H1 (cell line): Measurements from ENCODE around the gene MARCHF2. TPM values are rescaled to one million over a fixed set of nuclear protein-coding genes. Genes with fewer than 3 reads are reported as not detected.

Experiments used
- CTCF ChIA-PET: fragments of 300-600 bp; sonication (Branson Sonifier 250); formaldehyde crosslinking; loops from one replicate; lab custom pipeline; 2021; ENCODE audit not compliant: partially characterized antibody; lab: Charles Lee
- POLR2A ChIA-PET: fragments of 300-600 bp; sonication (Branson Sonifier 250); formaldehyde crosslinking; loops from one replicate; lab custom pipeline; 2021; ENCODE audit warnings: inconsistent platforms; ENCODE audit not compliant: partially characterized antibody; lab: Charles Lee
- DNase-seq, 2 experiments: peaks; one replicate each; pipeline versions ENCODE4 v3.0.0 to v3.0.0-alpha.2; 2010 to 2022; ENCODE audit warnings: low spot score in 2 of 2, low read depth in 1 of 2, mixed read lengths in 1 of 2
- FAIRE-seq: peaks from 2 replicates; lab custom pipeline; 2011; peaks lifted over from hg19 to GRCh38; lab: Jason Lieb, UNC
- H2AFZ ChIP-seq: 2 replicates; pipeline ENCODE4 v1.8.1; 2012; ENCODE audit warnings: low read length, inconsistent platforms
- H2AK5ac ChIP-seq: 2 replicates; pipeline ENCODE4 v1.6.1; 2013; ENCODE audit warnings: low read depth, low read length
- H2BK120ac ChIP-seq: replicated peaks from 2 replicates; pipeline ENCODE3; 2013; ENCODE audit warnings: low read depth, low read length, inconsistent platforms
- H2BK12ac ChIP-seq: 2 replicates; pipeline ENCODE4 v1.6.1; 2013; ENCODE audit warnings: low read depth, low read length
- H2BK15ac ChIP-seq: 2 replicates; pipeline ENCODE4 v1.6.1; 2013; ENCODE audit warnings: low read length
- H2BK20ac ChIP-seq: 2 replicates; pipeline ENCODE4 v1.6.1; 2013; ENCODE audit warnings: low read length
- H2BK5ac ChIP-seq: 2 replicates; pipeline ENCODE4 v1.6.1; 2013; ENCODE audit warnings: low read depth, low read length
- H3K14ac ChIP-seq: 2 replicates; pipeline ENCODE4 v1.6.1; 2013; ENCODE audit warnings: inconsistent platforms; ENCODE audit not compliant: insufficient read length
- H3K18ac ChIP-seq: 2 replicates; pipeline ENCODE4 v1.6.1; 2013; ENCODE audit warnings: low read length; ENCODE audit errors: extremely low read depth
- H3K23ac ChIP-seq: 2 replicates; pipeline ENCODE4 v1.6.1; 2013; ENCODE audit warnings: inconsistent platforms; ENCODE audit not compliant: insufficient read length
- H3K23me2 ChIP-seq: 2 replicates; pipeline ENCODE4 v1.6.1; 2013; ENCODE audit warnings: low read depth, low read length
- H3K27ac ChIP-seq: 2 replicates; pipeline ENCODE4 v1.6.1; 2011; ENCODE audit warnings: low read depth, low read length, inconsistent platforms
- H3K27me3 ChIP-seq, 4 experiments: replicated peaks in 1 of 4; 1 replicate in 1 of 4; 2 replicates in 3 of 4; pipeline versions ENCODE4 v1.6.1 to v1.8.1; 2011 to 2013; ENCODE audit warnings: low read length in 3 of 4, mild to moderate bottlenecking in 3 of 4, inconsistent platforms in 2 of 4, mixed read lengths in 2 of 4, moderate library complexity in 1 of 4; ENCODE audit not compliant: control insufficient read depth in 3 of 4, insufficient read depth in 3 of 4; ENCODE audit errors: extremely low read depth in 1 of 4
- H3K36me3 ChIP-seq, 4 experiments: 2 replicates each; pipeline versions ENCODE4 v1.6.1 to v1.8.1; 2011 to 2013; ENCODE audit warnings: mild to moderate bottlenecking in 4 of 4, low read length in 3 of 4, moderate library complexity in 2 of 4, control low read depth in 1 of 4, inconsistent platforms in 1 of 4; ENCODE audit not compliant: insufficient read depth in 4 of 4, control insufficient read depth in 2 of 4
- H3K4ac ChIP-seq: replicated peaks from 2 replicates; pipeline ENCODE3; 2013; ENCODE audit warnings: low read length, low read depth, mixed read lengths, inconsistent platforms; ENCODE audit not compliant: insufficient read length
- H3K4me1 ChIP-seq, 4 experiments: replicated peaks in 1 of 4; 1 replicate in 1 of 4; 2 replicates in 3 of 4; pipeline versions ENCODE4 v1.6.1 to v1.8.1; 2011 to 2013; ENCODE audit warnings: low read length in 3 of 4, inconsistent platforms in 2 of 4, mixed read lengths in 1 of 4; ENCODE audit not compliant: insufficient read depth in 4 of 4, control insufficient read depth in 3 of 4
- H3K4me2 ChIP-seq, 2 experiments: 2 replicates each; pipeline versions ENCODE4 v1.6.1 to v1.8.1; 2011 to 2013; ENCODE audit warnings: low read depth in 2 of 2, low read length in 2 of 2, control low read depth in 1 of 2, inconsistent platforms in 1 of 2, mild to moderate bottlenecking in 1 of 2; ENCODE audit not compliant: insufficient read depth in 1 of 2
- H3K4me3 ChIP-seq, 4 experiments: fragments of 200-600, 300-600 bp in 1 of 4; sonication (generic), shearing (Covaris generic), sonication (Bioruptor Twin) in 1 of 4; 2 replicates each; pipeline versions ENCODE4 v1.5.1 to v1.8.1; 2011 to 2016; ENCODE audit warnings: low read length in 4 of 4, low read depth in 3 of 4, control low read depth in 2 of 4, inconsistent platforms in 2 of 4, mild to moderate bottlenecking in 2 of 4, mixed read lengths in 1 of 4, moderate library complexity in 1 of 4; ENCODE audit not compliant: insufficient read depth in 2 of 4; ENCODE audit errors: extremely low read depth in 1 of 4
- H3K56ac ChIP-seq: replicated peaks from 2 replicates; pipeline ENCODE3; 2013; ENCODE audit warnings: low read depth, mild to moderate bottlenecking, mixed read lengths, low read length, inconsistent platforms; ENCODE audit not compliant: insufficient read length
- H3K79me1 ChIP-seq: 2 replicates; pipeline ENCODE4 v1.6.1; 2013; ENCODE audit warnings: low read depth, low read length, control low read depth
- H3K79me2 ChIP-seq, 2 experiments: 2 replicates each; pipeline versions ENCODE4 v1.6.1 to v1.8.1; 2012 to 2013; ENCODE audit warnings: low read length in 2 of 2, mild to moderate bottlenecking in 2 of 2, inconsistent platforms in 1 of 2; ENCODE audit not compliant: insufficient read depth in 2 of 2, control insufficient read depth in 1 of 2
- H3K9ac ChIP-seq, 4 experiments: replicated peaks in 1 of 4; 1 replicate in 1 of 4; 2 replicates in 3 of 4; pipeline versions ENCODE4 v1.6.1 to v1.8.1; 2011 to 2013; ENCODE audit warnings: low read depth in 3 of 4, low read length in 3 of 4, control low read depth in 2 of 4, mild to moderate bottlenecking in 2 of 4, moderate library complexity in 2 of 4, inconsistent platforms in 1 of 4; ENCODE audit errors: extremely low read depth in 1 of 4
- H3K9me3 ChIP-seq, 2 experiments: 2 replicates each; pipeline versions ENCODE4 v1.6.1 to v1.8.1; 2012 to 2013; ENCODE audit warnings: mild to moderate bottlenecking in 2 of 2, moderate library complexity in 2 of 2, control low read depth in 1 of 2, inconsistent platforms in 1 of 2, low read depth in 1 of 2, low read length in 1 of 2, mixed read lengths in 1 of 2; ENCODE audit not compliant: insufficient read depth in 2 of 2
- H4K20me1 ChIP-seq, 2 experiments: replicated peaks in 1 of 2; 2 replicates each; pipeline versions ENCODE3 to v1.8.1; 2011 to 2013; ENCODE audit warnings: inconsistent platforms in 2 of 2, low read length in 2 of 2, mild to moderate bottlenecking in 1 of 2; ENCODE audit not compliant: insufficient read depth in 2 of 2, control insufficient read depth in 1 of 2
- H4K5ac ChIP-seq: 2 replicates; pipeline ENCODE4 v1.6.1; 2013; ENCODE audit warnings: low read length, low read depth, mixed read lengths, inconsistent platforms; ENCODE audit not compliant: insufficient read length
- H4K8ac ChIP-seq: 2 replicates; pipeline ENCODE4 v1.8.0; 2013; ENCODE audit warnings: mild to moderate bottlenecking, moderate library complexity, low read length, inconsistent platforms; ENCODE audit not compliant: insufficient read depth; ENCODE audit errors: extremely low read depth
- H4K91ac ChIP-seq: replicated peaks from 2 replicates; pipeline ENCODE3; 2013; ENCODE audit warnings: low read length, mixed read lengths, inconsistent platforms; ENCODE audit not compliant: insufficient read length
- CBX5 ChIP-seq: fragments of 300-800, 300-1000 bp; sonication (generic); IDR thresholded peaks from 2 replicates; pipeline ENCODE4 v1.7.1; 2016; ENCODE audit warnings: antibody characterized with exemption, low read length, low read depth
- CBX8 ChIP-seq: fragments of 300-800, 300-1000 bp; sonication (generic); IDR thresholded peaks from 2 replicates; pipeline ENCODE4 v1.7.1; 2016; ENCODE audit warnings: low read depth, low read length, borderline replicate concordance
- EGR1 ChIP-seq: IDR thresholded peaks from 2 replicates; pipeline ENCODE4 v1.6.1; 2011; ENCODE audit warnings: low read depth, low read length, borderline replicate concordance
- FOSL1 ChIP-seq: IDR thresholded peaks from 2 replicates; pipeline ENCODE4 v1.6.1; 2011; ENCODE audit warnings: mild to moderate bottlenecking, low read depth, low read length, moderate library complexity; ENCODE audit not compliant: insufficient read depth
- HDAC2 ChIP-seq, 2 experiments: fragments of 300-600 bp in 1 of 2; sonication (generic) in 1 of 2; IDR thresholded peaks; 2 replicates each; pipeline ENCODE4 v1.6.1; 2011 to 2012; ENCODE audit warnings: low read depth in 2 of 2, low read length in 2 of 2, mild to moderate bottlenecking in 2 of 2, moderate library complexity in 2 of 2, borderline replicate concordance in 1 of 2, inconsistent platforms in 1 of 2
- JUN ChIP-seq: IDR thresholded peaks from 2 replicates; pipeline ENCODE4 v1.6.1; 2011; ENCODE audit warnings: low read depth, mild to moderate bottlenecking, improper control_type of control experiment, low read length
- KDM4A ChIP-seq: IDR thresholded peaks from one replicate; pipeline ENCODE4 v1.7.1; 2012; ENCODE audit warnings: low read depth, mild to moderate bottlenecking, moderate library complexity, low read length, inconsistent platforms; ENCODE audit not compliant: severe bottlenecking
- NRF1 ChIP-seq: IDR thresholded peaks from 2 replicates; pipeline ENCODE4 v1.6.1; 2011; ENCODE audit warnings: mild to moderate bottlenecking, low read depth, low read length, improper control_type of control experiment
- SIRT6 ChIP-seq: IDR thresholded peaks from one replicate; pipeline ENCODE4 v1.7.1; 2012; ENCODE audit warnings: low read length, inconsistent platforms
- TBP ChIP-seq: IDR thresholded peaks from 2 replicates; pipeline ENCODE4 v1.6.1; 2011; ENCODE audit warnings: low read depth, low read length, improper control_type of control experiment
- TCF12 ChIP-seq: IDR thresholded peaks from 2 replicates; pipeline ENCODE4 v1.6.1; 2011; ENCODE audit warnings: low read depth, mild to moderate bottlenecking, low read length
- WGBS, 2 experiments: shearing (Covaris generic) in 1 of 2; methylation state at CpG; one replicate each; pipeline versions ENCODE4 v1.1.6 to v1.1.7; 2013 to 2015; ENCODE audit warnings: low lambda C conversion rate in 2 of 2, mixed read lengths in 2 of 2, inconsistent platforms in 1 of 2, low coverage in 1 of 2, missing lambda C conversion rate in 1 of 2; ENCODE audit not compliant: insufficient replicate concordance in 2 of 2, insufficient coverage in 1 of 2, insufficient read length in 1 of 2; ENCODE audit errors: extremely low coverage in 1 of 2, missing lambda C conversion rate in 1 of 2; 5-methylcytosine and 5-hydroxymethylcytosine counted together
- polyA plus RNA-seq, 7 experiments: library from polyadenylated mRNA; depleted of rRNA in 3 of 7; stranded (reverse) in 5 of 7; unstranded in 2 of 7; fragments of >200 nt in 5 of 7; fragments of 200-250 nt in 2 of 7; gene quantifications; 1 replicate in 5 of 7; 2 replicates in 1 of 7; 4 replicates in 1 of 7; pipeline versions ENCODE4 v1.2.1 to v1.2.3, GENCODE V29; 2011 to 2013; ENCODE audit warnings: missing spikeins in 2 of 7, mixed read lengths in 2 of 7
- total RNA-seq: library from RNA; stranded (reverse); fragmentation: NEBNext Ultra II Directional; extraction: Animal tissue kit (Norgen Biotek cat#: 25700); gene quantifications from 2 replicates; pipeline ENCODE4 v1.2.1, GENCODE V29; 2021
- TF ChIP-seq, protein P1 (sequence below): IDR thresholded peaks from 2 replicates; pipeline ENCODE4 v1.6.1; 2012; ENCODE audit warnings: low read length, inconsistent platforms

The MARCHF2 gene
- total and polyA plus RNA-seq, 2 of the 8 experiments (the other 6 are each of a cell fraction or from before 2014, with no cell fraction given) = 18.5 to 46.2 TPM

DNA sequence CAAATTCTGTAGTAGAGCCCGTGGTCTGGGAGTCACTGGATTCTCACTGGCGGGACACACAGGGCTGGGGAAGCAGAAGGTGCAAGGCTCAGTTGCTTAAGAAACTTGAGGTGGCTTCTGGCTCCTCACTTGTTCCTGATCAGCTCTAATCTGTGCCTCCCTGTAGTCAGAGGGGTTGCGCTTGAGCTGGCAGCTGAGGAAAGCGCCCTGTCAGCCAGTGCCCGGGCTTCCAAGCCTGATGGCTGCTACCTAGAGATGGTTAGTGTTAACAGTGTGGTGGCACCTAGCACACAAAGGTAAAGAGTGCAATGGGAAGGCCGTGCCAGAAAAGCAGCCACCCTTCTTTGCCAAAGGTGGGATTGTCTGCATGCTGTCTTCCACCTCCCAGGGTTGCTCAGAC is 40.5 kb downstream of the MARCHF2 start:
- Histone ChIP-seq H3K23me2 (no peaks in the 10 kb centered on the region), H3K4me2 (no peak overlapping the region; a peak in 1 of 4 replicates), H4K20me1 (peaks cover 61 to 67% of the 10 kb centered on the region in 2 experiments), H3K23ac (no peak overlapping the region), H2BK5ac (no peak overlapping the region; the same call in 1 of the 2 replicates), H3K9ac (peak overlapping the region in 1 of 4 experiments; percentile 2; a peak in 1 of 7 replicates), H3K27me3 (no peaks in the 10 kb centered on the region), H2BK15ac (no peak overlapping the region), H4K5ac (no peak overlapping the region), H3K36me3 (peaks cover 11 to 35% (median 17%) of the 10 kb centered on the region in 4 experiments; a peak in 6 of 8 replicates), H2AK5ac (no peak overlapping the region), H3K79me1 (peaks cover 7% of the 10 kb centered on the region), H3K4ac (no peak overlapping the region), H2BK20ac (no peak overlapping the region), H3K14ac (no peak overlapping the region), H4K91ac (no peak overlapping the region), H3K27ac (no peak overlapping the region), H3K4me3 (no peak overlapping the region), H3K79me2 (peaks cover 86 to 99% of the 10 kb centered on the region in 2 experiments), H4K8ac (no peak overlapping the region), H3K4me1 (peaks cover 7 to 31% (median 24%) of the 10 kb centered on the region in 4 experiments), H3K18ac (no peak overlapping the region), H2AFZ (no peak overlapping the region), H3K56ac (no peak overlapping the region), H2BK12ac (no peak overlapping the region), H2BK120ac (no peak overlapping the region), H3K9me3 (no peaks in the 10 kb centered on the region)
- FAIRE-seq (no peak), DNase-seq (no peak)
- ChIA-PET POLR2A (interaction anchor here (0.9 to 2.1 kb wide), 6 partner anchors 9 to 138 kb away, joined by 3 to 12 read pairs (median 4); partner anchors contain the start of gene HNRNPM), CTCF (interaction anchor here (0.9 to 2.6 kb wide), 11 partner anchors 10 to 128 kb away, joined by 3 to 14 read pairs (median 4); no protein-coding TSS in a partner anchor)
- 92% methylated on average over 6 of the region's 6 CpGs; no CpG with 5 or more reads in 1 of the 2 experiments for WGBS, 2 experiments
- TF ChIP-seq EGR1 = no peak
- TF ChIP-seq TCF12 = no peak
- no peak for TF ChIP-seq KDM4A
- TF ChIP-seq, protein P1, sequence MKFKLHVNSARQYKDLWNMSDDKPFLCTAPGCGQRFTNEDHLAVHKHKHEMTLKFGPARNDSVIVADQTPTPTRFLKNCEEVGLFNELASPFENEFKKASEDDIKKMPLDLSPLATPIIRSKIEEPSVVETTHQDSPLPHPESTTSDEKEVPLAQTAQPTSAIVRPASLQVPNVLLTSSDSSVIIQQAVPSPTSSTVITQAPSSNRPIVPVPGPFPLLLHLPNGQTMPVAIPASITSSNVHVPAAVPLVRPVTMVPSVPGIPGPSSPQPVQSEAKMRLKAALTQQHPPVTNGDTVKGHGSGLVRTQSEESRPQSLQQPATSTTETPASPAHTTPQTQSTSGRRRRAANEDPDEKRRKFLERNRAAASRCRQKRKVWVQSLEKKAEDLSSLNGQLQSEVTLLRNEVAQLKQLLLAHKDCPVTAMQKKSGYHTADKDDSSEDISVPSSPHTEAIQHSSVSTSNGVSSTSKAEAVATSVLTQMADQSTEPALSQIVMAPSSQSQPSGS = no peak
- TF ChIP-seq CBX8 = no peak
- no peak for TF ChIP-seq TBP
- no peak for TF ChIP-seq HDAC2 (IDR thresholded peaks at IDR 0.05; ENCODE audit: borderline replicate concordance in 1 of 2, low read depth in 2 of 2, low read length in 2 of 2)
- TF ChIP-seq JUN = no peak
- no peak for TF ChIP-seq NRF1
- no peak for TF ChIP-seq SIRT6
- no peak for TF ChIP-seq CBX5
- no peak for TF ChIP-seq FOSL1
